Measurements from ENCODE around the gene GJB2.
"Not testable (repeated sequence)": the region's sequence is repeated elsewhere in the genome, so short reads cannot be mapped to it uniquely, and the experiment has no call there.

GRCh38 chr13:20153290-20153689, 39.4 kb downstream of the GJB2 start:
- not testable (repeated sequence) for TF ChIP-seq CTCF, POLR2AphosphoS5 (IDR thresholded peaks at IDR 0.05)

Measured in suprapubic skin (tissue), 3 donors.